Measurements from ENCODE around the gene TEX54. TPM values are rescaled to one million over a fixed set of nuclear protein-coding genes. Genes with fewer than 3 reads are reported as not detected.

Gene TEX54
- polyA plus RNA-seq, 2 of the 4 experiments (the other 2 are of a cell fraction) = not detected

DNA sequence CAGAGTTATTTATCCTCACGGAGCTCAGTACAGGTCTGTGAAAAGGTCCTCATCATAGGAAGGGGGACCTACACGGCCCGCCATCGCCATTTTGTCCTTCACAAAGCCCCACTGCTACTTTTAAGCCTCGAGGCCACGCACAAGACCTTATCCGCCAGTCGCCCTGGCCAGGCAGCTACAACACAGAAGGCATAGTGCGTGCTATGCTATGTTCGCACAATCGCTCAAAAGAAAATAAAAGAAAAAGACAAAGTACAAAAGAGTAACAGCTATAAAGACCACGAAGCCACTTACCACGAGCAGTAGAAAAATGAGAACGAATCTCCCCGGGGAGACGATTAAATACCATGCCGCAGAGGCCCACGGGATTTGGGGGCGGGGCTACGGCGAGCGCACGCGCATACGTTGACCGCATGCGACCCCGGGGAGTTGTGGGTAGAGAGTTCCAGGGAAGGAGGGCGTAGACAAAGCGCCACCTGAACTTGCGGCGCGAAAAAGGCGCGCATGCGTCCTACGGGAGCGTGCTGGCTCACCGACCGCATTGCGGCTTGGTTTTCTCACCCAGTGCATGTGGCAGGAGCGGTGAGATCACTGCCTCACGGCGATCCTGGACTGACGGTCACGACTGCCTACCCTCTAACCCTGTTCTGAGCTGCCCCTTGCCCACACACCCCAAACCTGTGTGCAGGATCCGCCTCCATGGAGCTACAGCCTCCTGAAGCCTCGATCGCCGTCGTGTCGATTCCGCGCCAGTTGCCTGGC is 23.1 kb upstream of the TEX54 start:
- Histone ChIP-seq H3K4me3 (peak overlapping the region; percentile 80), H3K27ac (peak overlapping the region; percentile 90 to 96), H3K4me1 (peaks cover 51% of the 10 kb centered on the region), H3K4me2 (peak overlapping the region; percentile 98), H3K9me3 (no peaks in the 10 kb centered on the region)
- ChIA-PET POLR2A (interaction anchor here (0.6 to 9.3 kb wide), 17 partner anchors 9 to 893 kb away, joined by 3 to 159 read pairs (median 4); partner anchors contain the start of genes HNRNPUL2, NXF1, SLC3A2 and TTC9C), CTCF (interaction anchor here (0.6 to 5.5 kb wide), 5 partner anchors 8 to 69 kb away, joined by 3 to 42 read pairs (median 6); partner anchors contain the start of genes SLC3A2 and TMEM179B)
- DNase-seq (ENCODE audit: low read depth in 1 of 2, low spot score in 1 of 2) (peak; percentile 95 to 98), FAIRE-seq (no peak), ATAC-seq (peak; percentile 82 to 89)
- WGBS (ENCODE audit: missing lambda C conversion rate) = 2% methylated on average over 54 of the region's 54 CpGs
- no peak for TF ChIP-seq CBX2 (IDR thresholded peaks at IDR 0.05; ENCODE audit: borderline replicate concordance, low read depth)
- TF ChIP-seq HOXB13 (CRISPR knock-in tag; IDR thresholded peaks at IDR 0.05; ENCODE audit: low read depth) = 0 out of 2 replicates have a peak, but pooled peaks have one; percentile 39
- peak; percentile 98 for TF ChIP-seq PHF8 (IDR thresholded peaks at IDR 0.05; ENCODE audit: borderline replicate concordance, low read depth)
- peak; percentile 83 for TF ChIP-seq RARB (CRISPR knock-in tag; IDR thresholded peaks at IDR 0.05)
- no peak for TF ChIP-seq HES2 (IDR thresholded peaks at IDR 0.05)
- no peak for TF ChIP-seq RAD21 (conservative IDR thresholded peaks at IDR 0.05 in 1 of 2, IDR thresholded peaks at IDR 0.05 in 1 of 2)
- no peak for TF ChIP-seq RCOR1 (IDR thresholded peaks at IDR 0.05; ENCODE audit: low read depth, low read length)
- TF ChIP-seq ELK1 (IDR thresholded peaks at IDR 0.05; ENCODE audit: low read depth, low read length) = no peak
- TF ChIP-seq MYC (IDR thresholded peaks at IDR 0.05; ENCODE audit: borderline replicate concordance, low read length) = peak; percentile 97
- no peak for TF ChIP-seq CTCF (IDR thresholded peaks at IDR 0.05)
- no peak for TF ChIP-seq NR3C1 (IDR thresholded peaks at IDR 0.05)
- TF ChIP-seq FOSL2 (IDR thresholded peaks at IDR 0.05) = no peak
- no peak for TF ChIP-seq FOSL2 (CRISPR knock-in tag; IDR thresholded peaks at IDR 0.05)
- TF ChIP-seq, protein P1, sequence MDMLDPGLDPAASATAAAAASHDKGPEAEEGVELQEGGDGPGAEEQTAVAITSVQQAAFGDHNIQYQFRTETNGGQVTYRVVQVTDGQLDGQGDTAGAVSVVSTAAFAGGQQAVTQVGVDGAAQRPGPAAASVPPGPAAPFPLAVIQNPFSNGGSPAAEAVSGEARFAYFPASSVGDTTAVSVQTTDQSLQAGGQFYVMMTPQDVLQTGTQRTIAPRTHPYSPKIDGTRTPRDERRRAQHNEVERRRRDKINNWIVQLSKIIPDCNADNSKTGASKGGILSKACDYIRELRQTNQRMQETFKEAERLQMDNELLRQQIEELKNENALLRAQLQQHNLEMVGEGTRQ (IDR thresholded peaks at IDR 0.05) = peak; percentile 44
- no peak for TF ChIP-seq FOXS1 (CRISPR knock-in tag; IDR thresholded peaks at IDR 0.05)
- no peak for TF ChIP-seq NPAS2 (CRISPR knock-in tag; IDR thresholded peaks at IDR 0.05; ENCODE audit: borderline replicate concordance)
- TF ChIP-seq, protein P2, sequence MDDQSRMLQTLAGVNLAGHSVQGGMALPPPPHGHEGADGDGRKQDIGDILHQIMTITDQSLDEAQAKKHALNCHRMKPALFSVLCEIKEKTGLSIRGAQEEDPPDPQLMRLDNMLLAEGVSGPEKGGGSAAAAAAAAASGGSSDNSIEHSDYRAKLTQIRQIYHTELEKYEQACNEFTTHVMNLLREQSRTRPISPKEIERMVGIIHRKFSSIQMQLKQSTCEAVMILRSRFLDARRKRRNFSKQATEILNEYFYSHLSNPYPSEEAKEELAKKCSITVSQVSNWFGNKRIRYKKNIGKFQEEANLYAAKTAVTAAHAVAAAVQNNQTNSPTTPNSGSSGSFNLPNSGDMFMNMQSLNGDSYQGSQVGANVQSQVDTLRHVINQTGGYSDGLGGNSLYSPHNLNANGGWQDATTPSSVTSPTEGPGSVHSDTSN (IDR thresholded peaks at IDR 0.05) = peak; percentile 55
- TF ChIP-seq TFCP2L1 (CRISPR knock-in tag; IDR thresholded peaks at IDR 0.05) = no peak
- TF ChIP-seq CHD4 (IDR thresholded peaks at IDR 0.05; ENCODE audit: borderline replicate concordance) = no peak
- TF ChIP-seq CBX8 (IDR thresholded peaks at IDR 0.05) = no peak
- no peak for TF ChIP-seq EHF (CRISPR knock-in tag; IDR thresholded peaks at IDR 0.05)
- TF ChIP-seq HMGXB4 (CRISPR knock-in tag; IDR thresholded peaks at IDR 0.05; ENCODE audit: borderline replicate concordance) = no peak
- TF ChIP-seq HOXA7 (CRISPR knock-in tag; IDR thresholded peaks at IDR 0.05) = peak; percentile 92
- no peak for TF ChIP-seq ZNF302 (CRISPR knock-in tag; IDR thresholded peaks at IDR 0.05)
- TF ChIP-seq ZSCAN20 (CRISPR knock-in tag; IDR thresholded peaks at IDR 0.05) = no peak
- peak; percentile 74; the same call in 1 of the 2 replicates for TF ChIP-seq FOSB (CRISPR knock-in tag; IDR thresholded peaks at IDR 0.05)
- no peak for TF ChIP-seq NFE2L2 (conservative IDR thresholded peaks at IDR 0.05; ENCODE audit: low read length)
- peak; percentile 4 for TF ChIP-seq GATA3 (IDR thresholded peaks at IDR 0.05; ENCODE audit: borderline replicate concordance)
- no peak for TF ChIP-seq JUNB (IDR thresholded peaks at IDR 0.05)
- no peak for TF ChIP-seq RNF2 (IDR thresholded peaks at IDR 0.05; ENCODE audit: borderline replicate concordance, low read depth)
- no peak for TF ChIP-seq MAFK (IDR thresholded peaks at IDR 0.05; ENCODE audit: partially characterized antibody)
- TF ChIP-seq RFX5 (IDR thresholded peaks at IDR 0.05) = no peak
- no peak for TF ChIP-seq ZFP36 (IDR thresholded peaks at IDR 0.05; ENCODE audit: borderline replicate concordance, partially characterized antibody)
- TF ChIP-seq KDM5A (IDR thresholded peaks at IDR 0.05) = peak; percentile 88
- TF ChIP-seq HEYL (CRISPR knock-in tag; IDR thresholded peaks at IDR 0.05) = no peak
